Liver (tissue), 9 donors: ENCODE data around the gene CCDC92B. TPM values are rescaled to one million over a fixed set of nuclear protein-coding genes. Genes with fewer than 3 reads are reported as not detected.

Source experiments
- DNase-seq: peaks from one replicate; pipeline ENCODE4 v3.0.0-alpha.2; 2017; ENCODE audit warnings: low spot score
- H3K27ac ChIP-seq, 2 donors: one replicate each; pipeline ENCODE4 v1.7.0; 2013; ENCODE audit warnings: inconsistent platforms in 2 of 2, low read length in 2 of 2, control low read depth in 1 of 2, low read depth in 1 of 2, mild to moderate bottlenecking in 1 of 2
- H3K27me3 ChIP-seq, 4 donors: one replicate each; pipeline versions ENCODE4 v1.6.1 to v1.7.0; 2013; ENCODE audit warnings: low read length in 3 of 4, inconsistent platforms in 1 of 4, mild to moderate bottlenecking in 1 of 4, moderate library complexity in 1 of 4; ENCODE audit not compliant: control insufficient read depth in 4 of 4, insufficient read depth in 4 of 4
- H3K36me3 ChIP-seq, 4 donors: one replicate each; pipeline versions ENCODE4 v1.6.1 to v1.7.0; 2013; ENCODE audit warnings: low read length in 3 of 4, mild to moderate bottlenecking in 3 of 4, low read depth in 1 of 4, moderate library complexity in 1 of 4; ENCODE audit not compliant: control insufficient read depth in 4 of 4, insufficient read depth in 3 of 4
- H3K4me1 ChIP-seq, 4 donors: one replicate each; pipeline versions ENCODE4 v1.6.1 to v1.7.0; 2013; ENCODE audit warnings: low read length in 3 of 4, mild to moderate bottlenecking in 3 of 4, moderate library complexity in 1 of 4; ENCODE audit not compliant: control insufficient read depth in 4 of 4, insufficient read depth in 4 of 4
- H3K4me3 ChIP-seq, 3 donors: one replicate each; pipeline versions ENCODE4 v1.6.1 to v1.7.0; 2013; ENCODE audit warnings: low read length in 3 of 3, control low read depth in 1 of 3, low read depth in 1 of 3, mild to moderate bottlenecking in 1 of 3
- H3K9ac ChIP-seq, 2 donors: one replicate each; pipeline ENCODE4 v1.7.0; 2013; ENCODE audit warnings: low read length in 2 of 2, mild to moderate bottlenecking in 2 of 2, moderate library complexity in 2 of 2, control low read depth in 1 of 2, low read depth in 1 of 2
- H3K9me3 ChIP-seq, 4 donors: one replicate each; pipeline versions ENCODE4 v1.6.1 to v1.7.0; 2013; ENCODE audit warnings: low read length in 3 of 4; ENCODE audit not compliant: control insufficient read depth in 4 of 4
- CTCF ChIP-seq: fragments of 150-350 bp; IDR thresholded peaks from 2 replicates; pipeline ENCODE4 v1.5.1; 2017; ENCODE audit warnings: improper control_type of control experiment, low read depth, low read length; ENCODE audit not compliant: missing input control
- EGR1 ChIP-seq, 2 donors: IDR thresholded peaks; 2 replicates each; pipeline ENCODE4 v1.6.1; 2016 to 2018; ENCODE audit warnings: antibody characterized with exemption in 2 of 2, low read depth in 2 of 2
- FOXA1 ChIP-seq: IDR thresholded peaks from 2 replicates; pipeline ENCODE4 v1.6.1; 2016; ENCODE audit warnings: antibody characterized with exemption
- FOXA2 ChIP-seq: IDR thresholded peaks from 2 replicates; pipeline ENCODE4 v1.6.1; 2016; ENCODE audit warnings: antibody characterized with exemption
- GABPA ChIP-seq, 2 donors: IDR thresholded peaks in 1 of 2; conservative IDR thresholded peaks in 1 of 2; 2 replicates each; pipeline ENCODE4 v1.6.1; 2016; ENCODE audit warnings: antibody characterized with exemption in 2 of 2, mild to moderate bottlenecking in 1 of 2, moderate library complexity in 1 of 2
- HNF4A ChIP-seq, 2 donors: conservative IDR thresholded peaks; 2 replicates each; pipeline ENCODE4 v1.6.1; 2016; ENCODE audit warnings: antibody characterized with exemption in 2 of 2, mild to moderate bottlenecking in 2 of 2
- HNF4G ChIP-seq: IDR thresholded peaks from 2 replicates; pipeline ENCODE4 v1.6.1; 2016; ENCODE audit warnings: antibody characterized with exemption
- JUND ChIP-seq, 2 donors: IDR thresholded peaks; 2 replicates each; pipeline ENCODE4 v1.6.1; 2016; ENCODE audit warnings: antibody characterized with exemption in 2 of 2
- NR2F2 ChIP-seq: IDR thresholded peaks from 2 replicates; pipeline ENCODE4 v1.6.1; 2016; ENCODE audit warnings: antibody characterized with exemption
- RAD21 ChIP-seq, 2 donors: IDR thresholded peaks; 2 replicates each; pipeline ENCODE4 v1.6.1; 2016; ENCODE audit warnings: antibody characterized with exemption in 2 of 2, mild to moderate bottlenecking in 2 of 2
- REST ChIP-seq: IDR thresholded peaks from 2 replicates; pipeline ENCODE4 v1.6.1; 2016; ENCODE audit warnings: antibody characterized with exemption, mild to moderate bottlenecking
- RXRA ChIP-seq, 2 donors: IDR thresholded peaks; 2 replicates each; pipeline ENCODE4 v1.6.1; 2017 to 2018; ENCODE audit warnings: antibody characterized with exemption in 2 of 2, mild to moderate bottlenecking in 1 of 2
- SP1 ChIP-seq: IDR thresholded peaks from 2 replicates; pipeline ENCODE4 v1.6.1; 2018; ENCODE audit warnings: antibody characterized with exemption, mild to moderate bottlenecking
- TAF1 ChIP-seq: conservative IDR thresholded peaks from 2 replicates; pipeline ENCODE4 v1.6.1; 2016; ENCODE audit warnings: antibody characterized with exemption, mild to moderate bottlenecking
- YY1 ChIP-seq: IDR thresholded peaks from 2 replicates; pipeline ENCODE4 v1.6.1; 2016; ENCODE audit warnings: antibody characterized with exemption, mild to moderate bottlenecking
- WGBS: extraction: QIAGEN DNeasy Blood & Tissue Kit; methylation state at CpG from one replicate; pipeline ENCODE4 v1.1.7; 2013; 5-methylcytosine and 5-hydroxymethylcytosine counted together
- polyA plus RNA-seq, 2 donors: library from polyadenylated mRNA; stranded (reverse) in 1 of 2; unstranded in 1 of 2; fragments of 200-250 nt in 1 of 2; fragments of >200 nt in 1 of 2; fragmentation: Nextera tagmentation in 1 of 2; extraction: Ambion mirVana in 1 of 2; gene quantifications; one replicate each; pipeline versions ENCODE4 v1.2.1 to v1.2.3, GENCODE V29; 2013 to 2015
- total RNA-seq, 2 donors: library from RNA; depleted of rRNA; stranded (reverse); fragments of >200 nt; gene quantifications; one replicate each; pipeline ENCODE4 v1.2.3, GENCODE V29; 2014
- TF ChIP-seq, protein P1 (sequence below): IDR thresholded peaks from 2 replicates; pipeline ENCODE4 v1.6.1; 2016; ENCODE audit warnings: antibody characterized with exemption
- TF ChIP-seq, protein P2 (sequence below): IDR thresholded peaks from 2 replicates; pipeline ENCODE4 v1.6.1; 2016; ENCODE audit warnings: antibody characterized with exemption
- TF ChIP-seq, protein P3 (sequence below): IDR thresholded peaks from 2 replicates; pipeline ENCODE4 v1.6.1; 2016; ENCODE audit warnings: antibody characterized with exemption
- donor health status: healthy.
- donor health status: healthy.
- donor health status: healthy.
- donor health status: healthy.
- donor health status: healthy.

Gene CCDC92B
- total and polyA plus RNA-seq, 4 donors: not detected

DNA sequence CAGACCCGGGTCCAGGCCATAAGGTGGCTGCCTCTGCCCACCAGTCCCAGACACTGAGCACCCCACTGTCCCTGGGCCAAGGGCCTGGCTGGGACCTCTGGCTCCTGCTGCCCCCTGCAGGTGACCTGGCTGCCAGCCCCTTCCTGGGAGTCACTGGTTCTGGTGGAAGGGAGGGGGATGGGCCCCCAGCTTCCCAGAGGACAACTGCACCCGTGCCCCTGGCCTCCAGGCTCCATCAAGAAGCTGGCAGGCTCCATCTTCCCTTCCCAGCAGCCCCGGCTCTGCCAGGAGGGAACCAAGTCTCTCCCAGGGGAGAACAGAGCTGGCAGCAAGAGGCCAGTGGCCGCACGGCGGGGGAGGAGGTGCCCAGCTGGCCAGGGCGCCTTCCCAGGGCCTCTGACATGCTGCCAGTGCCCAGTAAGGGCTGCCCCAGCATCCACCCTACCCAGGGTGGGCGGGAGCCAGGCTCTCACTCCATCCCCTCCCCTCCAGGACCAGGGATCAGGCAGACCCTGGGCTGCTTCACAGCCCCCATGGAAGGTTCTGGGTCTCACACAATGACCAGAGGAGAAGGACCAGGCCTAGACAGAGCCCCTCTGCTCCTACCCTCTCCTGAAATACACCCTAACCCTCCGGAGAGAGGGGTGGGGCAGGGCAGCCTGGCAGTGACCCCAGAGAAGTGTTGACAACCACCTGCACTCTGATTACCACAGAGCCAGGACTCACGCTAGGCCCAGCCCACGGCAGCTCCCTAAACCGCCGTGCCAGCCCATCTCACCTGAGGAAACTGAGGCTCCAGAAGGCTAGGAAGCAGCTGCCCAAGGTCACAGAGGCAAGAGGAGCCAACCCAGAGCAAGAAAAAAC lies 41.5 kb downstream of the CCDC92B start:
- 40% methylated on average over 13 of the region's 13 CpGs for WGBS
- DNase-seq: no peak
- H3K9me3 ChIP-seq: no peaks in the 10 kb centered on the region
- H3K9ac ChIP-seq: peak overlapping the region in 1 of 2 donors; percentile 49
- peaks cover 21 to 82% (median 66%) of the 10 kb centered on the region in 4 donors for H3K4me1 ChIP-seq
- TF ChIP-seq, protein P1, sequence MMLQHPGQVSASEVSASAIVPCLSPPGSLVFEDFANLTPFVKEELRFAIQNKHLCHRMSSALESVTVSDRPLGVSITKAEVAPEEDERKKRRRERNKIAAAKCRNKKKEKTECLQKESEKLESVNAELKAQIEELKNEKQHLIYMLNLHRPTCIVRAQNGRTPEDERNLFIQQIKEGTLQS: no peak
- TF ChIP-seq GABPA (IDR thresholded peaks at IDR 0.05 in 1 of 2, conservative IDR thresholded peaks at IDR 0.05 in 1 of 2) (no peak), FOXA2 (no peak), RXRA (IDR thresholded peaks at IDR 0.05) (peak; percentile 26 to 40), TAF1 (no peak), CTCF (peak; percentile 37), SP1 (no peak), JUND (IDR thresholded peaks at IDR 0.05) (no peak), HNF4G (no peak), RAD21 (IDR thresholded peaks at IDR 0.05) (peak in 1 of 2 donors; percentile 69), FOXA1 (no peak), REST (no peak), HNF4A (conservative IDR thresholded peaks at IDR 0.05) (no peak), NR2F2 (no peak), YY1 (peak; percentile 4), EGR1 (IDR thresholded peaks at IDR 0.05; ENCODE audit: low read depth in 2 of 2) (no peak)
- TF ChIP-seq, protein P2, sequence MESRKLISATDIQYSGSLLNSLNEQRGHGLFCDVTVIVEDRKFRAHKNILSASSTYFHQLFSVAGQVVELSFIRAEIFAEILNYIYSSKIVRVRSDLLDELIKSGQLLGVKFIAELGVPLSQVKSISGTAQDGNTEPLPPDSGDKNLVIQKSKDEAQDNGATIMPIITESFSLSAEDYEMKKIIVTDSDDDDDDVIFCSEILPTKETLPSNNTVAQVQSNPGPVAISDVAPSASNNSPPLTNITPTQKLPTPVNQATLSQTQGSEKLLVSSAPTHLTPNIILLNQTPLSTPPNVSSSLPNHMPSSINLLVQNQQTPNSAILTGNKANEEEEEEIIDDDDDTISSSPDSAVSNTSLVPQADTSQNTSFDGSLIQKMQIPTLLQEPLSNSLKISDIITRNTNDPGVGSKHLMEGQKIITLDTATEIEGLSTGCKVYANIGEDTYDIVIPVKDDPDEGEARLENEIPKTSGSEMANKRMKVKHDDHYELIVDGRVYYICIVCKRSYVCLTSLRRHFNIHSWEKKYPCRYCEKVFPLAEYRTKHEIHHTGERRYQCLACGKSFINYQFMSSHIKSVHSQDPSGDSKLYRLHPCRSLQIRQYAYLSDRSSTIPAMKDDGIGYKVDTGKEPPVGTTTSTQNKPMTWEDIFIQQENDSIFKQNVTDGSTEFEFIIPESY: no peak
- TF ChIP-seq, protein P3, sequence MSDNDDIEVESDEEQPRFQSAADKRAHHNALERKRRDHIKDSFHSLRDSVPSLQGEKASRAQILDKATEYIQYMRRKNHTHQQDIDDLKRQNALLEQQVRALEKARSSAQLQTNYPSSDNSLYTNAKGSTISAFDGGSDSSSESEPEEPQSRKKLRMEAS: no peak
- H3K4me3 ChIP-seq: peak overlapping the region in 2 of 3 donors; percentile 5 to 94
- H3K36me3 ChIP-seq: peaks cover 0 to 12% (median 3%) of the 10 kb centered on the region in 4 donors
- peak overlapping the region; percentile 26 to 52 for H3K27ac ChIP-seq
- no peaks in the 10 kb centered on the region for H3K27me3 ChIP-seq
